BE2C (cell line): ENCODE results near the gene PAX5.
A peak's percentile ranks its signal among the peaks of the same experiment; 100 is the strongest.

ENCODE experiments used
- DNase-seq: peaks from one replicate; pipeline ENCODE4 v3.0.0-alpha.2; 2020
- H3K27me3 ChIP-seq: fragments of 250-450 bp; sonication (Bioruptor Pico); 2 replicates; pipeline ENCODE4 v1.5.1; 2020; ENCODE audit warnings: mild to moderate bottlenecking
- H3K36me3 ChIP-seq: fragments of 250-450 bp; sonication (Bioruptor Pico); 2 replicates; pipeline ENCODE4 v1.5.1; 2020; ENCODE audit warnings: mild to moderate bottlenecking
- H3K4me1 ChIP-seq: fragments of 250-450 bp; sonication (Bioruptor Pico); 2 replicates; pipeline ENCODE4 v1.5.1; 2020
- H3K4me3 ChIP-seq: 2 replicates; pipeline ENCODE4 v1.5.1; 2011; ENCODE audit warnings: low read depth, low read length
- H3K9me3 ChIP-seq: fragments of 250-450 bp; sonication (Bioruptor Pico); 2 replicates; pipeline ENCODE4 v1.5.1; 2020
- CTCF ChIP-seq: IDR thresholded peaks from 2 replicates; pipeline ENCODE4 v1.5.1; 2012; ENCODE audit warnings: mild to moderate bottlenecking, low read depth, low read length

PAX5 gene

GRCh38 chr9:36825179-36825578 is 208.9 kb downstream of the PAX5 start:
- no peaks in the 10 kb centered on the region for H3K36me3 ChIP-seq
- H3K4me1 ChIP-seq: no peaks in the 10 kb centered on the region
- no peak overlapping the region for H3K4me3 ChIP-seq
- no peaks in the 10 kb centered on the region for H3K9me3 ChIP-seq
- no peak for DNase-seq
- no peak for TF ChIP-seq CTCF
- H3K27me3 ChIP-seq: no peaks in the 10 kb centered on the region

- Histone ChIP-seq H3K27me3 (no peaks in the 10 kb centered on the region), H3K4me3 (no peak overlapping the region), H3K9me3 (no peaks in the 10 kb centered on the region), H3K4me1 (peaks cover 4% of the 10 kb centered on the region; the same call in 1 of the 2 replicates), H3K36me3 (no peaks in the 10 kb centered on the region)
- no peak for TF ChIP-seq CTCF
- no peak for DNase-seq
Measured at GRCh38 chr9:36823934-36824333, 210.1 kb downstream of the PAX5 start.

GRCh38 chr9:36823466-36823865 is 210.6 kb downstream of the PAX5 start:
- DNase-seq: no peak
- Histone ChIP-seq H3K4me1 (peaks cover 4% of the 10 kb centered on the region; the same call in 1 of the 2 replicates), H3K9me3 (no peaks in the 10 kb centered on the region), H3K4me3 (no peak overlapping the region), H3K36me3 (no peaks in the 10 kb centered on the region), H3K27me3 (no peaks in the 10 kb centered on the region)
- no peak for TF ChIP-seq CTCF

- no peak for DNase-seq
- H3K4me1 ChIP-seq: peaks cover 4% of the 10 kb centered on the region; the same call in 1 of the 2 replicates
- no peaks in the 10 kb centered on the region for H3K9me3 ChIP-seq
- TF ChIP-seq CTCF: no peak
- no peaks in the 10 kb centered on the region for H3K27me3 ChIP-seq
- H3K4me3 ChIP-seq: no peak overlapping the region
- H3K36me3 ChIP-seq: no peaks in the 10 kb centered on the region
Measured at GRCh38 chr9:36822201-36822600, 211.9 kb downstream of the PAX5 start.

- H3K9me3 ChIP-seq: no peaks in the 10 kb centered on the region
- no peaks in the 10 kb centered on the region for H3K27me3 ChIP-seq
- TF ChIP-seq CTCF: no peak
- H3K36me3 ChIP-seq: no peaks in the 10 kb centered on the region
- peaks cover 4% of the 10 kb centered on the region; the same call in 1 of the 2 replicates for H3K4me1 ChIP-seq
- no peak overlapping the region for H3K4me3 ChIP-seq
- DNase-seq: no peak
Measured at GRCh38 chr9:36820392-36820861, 213.6 kb downstream of the PAX5 start.

- Histone ChIP-seq H3K27me3 (no peaks in the 10 kb centered on the region), H3K4me1 (peaks cover 4% of the 10 kb centered on the region; the same call in 1 of the 2 replicates), H3K36me3 (no peaks in the 10 kb centered on the region), H3K4me3 (peak overlapping the region; percentile 62), H3K9me3 (no peaks in the 10 kb centered on the region)
- no peak for TF ChIP-seq CTCF
- DNase-seq: peak; percentile 81
Measured at GRCh38 chr9:36818965-36819870, 214.8 kb downstream of the PAX5 start.
